NCI-H1048 (cell line): ENCODE results near the gene PREX1.
"Not testable (repeated sequence)": the region's sequence is repeated elsewhere in the genome, so short reads cannot be mapped to it uniquely, and the experiment has no call there.

Experiments used
- DNase-seq: peaks from one replicate; lab custom pipeline; 2025; lab: John Stamatoyannopoulos, UW

The PREX1 gene

GRCh38 chr20:48772183-48772976 is 55.4 kb downstream of the PREX1 start:
- no peak for DNase-seq

GRCh38 chr20:48771542-48771941 is 56.3 kb downstream of the PREX1 start:
- no peak for DNase-seq

GRCh38 chr20:48770700-48771442 is 56.9 kb downstream of the PREX1 start:
- DNase-seq = no peak

GRCh38 chr20:48769069-48769983 is 58.5 kb downstream of the PREX1 start:
- DNase-seq = no peak

GRCh38 chr20:48766961-48767960 is 60.5 kb downstream of the PREX1 start:
- no peak for DNase-seq

GRCh38 chr20:48766205-48766604 is 61.6 kb downstream of the PREX1 start:
- no peak for DNase-seq

- no peak for DNase-seq
Measured at GRCh38 chr20:48765359-48765758, 62.4 kb downstream of the PREX1 start.

GRCh38 chr20:48763216-48763914 is 64.4 kb downstream of the PREX1 start:
- DNase-seq = no peak

GRCh38 chr20:48761874-48762273 is 65.9 kb downstream of the PREX1 start:
- no peak for DNase-seq

GRCh38 chr20:48761023-48761785 is 66.6 kb downstream of the PREX1 start:
- DNase-seq = no peak

GRCh38 chr20:48760403-48760983 is 67.3 kb downstream of the PREX1 start:
- no peak for DNase-seq

- no peak for DNase-seq
Measured at GRCh38 chr20:48759631-48760245, 68.1 kb downstream of the PREX1 start.

- no peak for DNase-seq
Measured at GRCh38 chr20:48758206-48758820, 69.5 kb downstream of the PREX1 start.

- not testable (repeated sequence) for DNase-seq
Measured at GRCh38 chr20:48756774-48757173, 71.0 kb downstream of the PREX1 start.

- no peak for DNase-seq
Measured at GRCh38 chr20:48754292-48754691, 73.5 kb downstream of the PREX1 start.

GRCh38 chr20:48752963-48753362 is 74.8 kb downstream of the PREX1 start:
- DNase-seq = no peak

GRCh38 chr20:48751871-48752270 is 75.9 kb downstream of the PREX1 start:
- DNase-seq = no peak

GRCh38 chr20:48750941-48751635 is 76.7 kb downstream of the PREX1 start:
- no peak for DNase-seq
